NCI-H2107 (cell line): ENCODE data around the gene SMARCE1.

Source experiments
- DNase-seq: peaks from one replicate; lab custom pipeline; 2025; lab: John Stamatoyannopoulos, UW

SMARCE1 gene

DNA sequence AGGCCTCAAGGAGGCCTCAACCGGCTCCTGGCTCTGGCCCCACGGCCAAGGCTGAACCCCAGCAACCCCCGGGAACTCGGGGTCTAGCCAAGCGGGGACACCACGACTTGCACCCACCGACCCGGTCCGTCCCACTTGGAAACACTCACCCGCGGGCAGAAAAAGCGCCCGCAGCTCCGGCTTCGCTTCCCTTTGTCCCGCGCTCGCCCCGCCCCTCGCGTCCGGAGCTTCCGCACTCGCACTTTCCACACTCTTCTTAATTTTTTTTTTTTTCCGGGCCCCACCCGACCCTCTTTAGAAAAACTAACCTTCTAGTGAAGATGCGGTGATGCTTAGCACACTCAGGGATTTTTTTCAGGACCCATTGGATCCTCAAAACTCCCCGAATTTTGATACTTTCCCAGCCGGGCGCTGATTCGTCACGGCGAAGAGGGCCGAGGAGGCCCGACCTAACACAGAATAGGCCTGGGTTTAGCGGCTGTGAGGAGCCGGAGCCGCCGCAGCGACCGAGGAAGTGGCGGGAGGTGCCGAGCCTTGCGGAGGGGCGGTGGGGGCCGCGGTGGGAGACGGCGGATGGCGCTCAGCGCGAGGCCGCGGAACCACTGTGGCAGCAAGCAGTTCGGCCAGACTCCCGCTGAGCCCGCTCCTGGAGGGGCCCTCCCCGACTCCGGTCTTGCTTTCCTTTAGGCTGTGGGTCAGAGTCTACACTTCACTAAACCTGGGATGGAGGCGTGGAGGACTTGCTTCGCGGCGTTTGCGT, at the start of gene SMARCE1:
Gene SMARCE1 (minus strand): TSS at position 195 of the 760 bp plus-strand sequence. CDS start 2,016 bp downstream, outside the sequence.
- peak; percentile 33 for DNase-seq

DNA sequence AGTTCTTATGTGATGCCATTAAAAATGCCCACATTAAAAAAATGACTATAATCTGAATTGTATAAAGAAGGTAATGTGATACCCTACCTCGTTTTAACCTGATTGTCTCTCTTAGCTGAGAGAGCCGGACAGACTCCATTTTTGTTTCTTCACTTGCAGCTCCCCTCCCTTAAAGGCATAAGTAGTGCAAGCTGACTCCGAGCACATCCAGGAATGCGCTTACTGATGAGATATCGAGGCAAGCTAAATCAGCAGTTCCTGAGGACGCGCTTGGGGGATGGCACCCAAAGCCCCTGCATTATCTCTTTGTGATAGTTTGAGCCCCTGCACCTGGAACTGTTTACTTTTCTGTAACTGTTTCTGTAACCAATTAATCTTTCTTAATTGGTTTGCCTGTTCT, 49.7 kb upstream of the SMARCE1 start:
- no peak for DNase-seq

DNA sequence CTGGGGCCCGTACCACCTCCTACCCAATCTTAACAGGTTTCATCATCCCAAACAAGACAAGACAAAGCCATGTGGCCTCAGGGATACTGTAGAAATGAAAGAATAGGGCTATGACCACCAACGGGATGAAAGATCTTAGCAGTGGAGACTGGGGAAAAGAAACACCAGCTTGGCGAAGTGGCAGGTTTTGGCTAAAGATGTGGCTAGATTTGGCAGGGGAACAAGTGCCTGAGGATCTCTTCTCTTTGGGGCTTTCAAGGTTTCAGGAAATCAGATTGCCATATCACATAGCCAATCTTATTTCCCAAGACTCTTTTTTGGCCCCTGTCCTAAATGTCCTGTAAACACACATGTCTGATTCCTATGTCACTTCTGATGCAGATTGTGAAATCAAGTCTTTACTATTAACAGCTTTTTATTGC, 49.0 kb upstream of the SMARCE1 start:
- no peak for DNase-seq

- no peak for DNase-seq
Measured at GRCh38 chr17:40695874-40696472, 48.4 kb upstream of the SMARCE1 start.

GRCh38 chr17:40694584-40694983, 47.0 kb upstream of the SMARCE1 start:
- DNase-seq, result no peak

DNA sequence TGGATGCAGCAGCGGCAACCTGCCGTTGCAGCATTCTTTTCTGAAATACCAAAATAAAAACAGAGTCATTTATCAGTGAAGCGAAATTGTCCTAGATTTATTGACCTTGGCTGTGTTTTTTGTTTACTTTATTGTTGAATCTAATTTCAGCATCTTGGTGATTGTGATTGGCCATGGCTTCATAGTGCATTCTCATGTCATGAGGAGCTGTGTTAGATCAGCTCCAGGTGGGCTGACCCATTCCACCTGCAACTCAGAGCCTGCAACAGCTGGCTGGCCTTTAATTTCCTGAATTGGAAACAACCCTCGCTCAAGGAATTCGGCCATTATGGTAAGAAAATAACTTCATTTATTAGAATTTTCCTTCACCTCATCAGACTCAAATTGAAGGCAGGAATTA, 39.5 kb upstream of the SMARCE1 start:
- no peak for DNase-seq

DNA sequence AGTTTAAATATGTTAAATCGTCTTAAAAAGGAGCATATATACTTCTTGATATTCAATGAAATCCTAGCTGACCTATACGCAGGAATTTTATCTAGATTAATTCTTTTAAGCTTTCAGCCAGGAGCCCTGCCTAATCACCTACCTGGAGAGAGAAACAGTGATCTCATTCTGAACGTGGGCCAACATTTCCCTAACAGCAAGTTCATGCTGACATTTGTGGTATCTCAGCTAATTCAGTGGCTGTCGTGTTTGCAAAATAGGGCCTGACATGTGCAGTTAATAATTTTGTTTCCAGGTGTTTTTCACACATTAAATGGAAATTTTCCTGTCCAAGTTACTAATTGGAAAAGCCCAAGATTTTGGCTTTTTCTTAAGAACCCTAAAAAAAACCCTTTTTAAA, 38.6 kb upstream of the SMARCE1 start:
- DNase-seq, result no peak

- no peak for DNase-seq
Measured at GRCh38 chr17:40680998-40681397, 33.4 kb upstream of the SMARCE1 start.

GRCh38 chr17:40679523-40679907, 31.9 kb upstream of the SMARCE1 start:
- DNase-seq, result no peak

DNA sequence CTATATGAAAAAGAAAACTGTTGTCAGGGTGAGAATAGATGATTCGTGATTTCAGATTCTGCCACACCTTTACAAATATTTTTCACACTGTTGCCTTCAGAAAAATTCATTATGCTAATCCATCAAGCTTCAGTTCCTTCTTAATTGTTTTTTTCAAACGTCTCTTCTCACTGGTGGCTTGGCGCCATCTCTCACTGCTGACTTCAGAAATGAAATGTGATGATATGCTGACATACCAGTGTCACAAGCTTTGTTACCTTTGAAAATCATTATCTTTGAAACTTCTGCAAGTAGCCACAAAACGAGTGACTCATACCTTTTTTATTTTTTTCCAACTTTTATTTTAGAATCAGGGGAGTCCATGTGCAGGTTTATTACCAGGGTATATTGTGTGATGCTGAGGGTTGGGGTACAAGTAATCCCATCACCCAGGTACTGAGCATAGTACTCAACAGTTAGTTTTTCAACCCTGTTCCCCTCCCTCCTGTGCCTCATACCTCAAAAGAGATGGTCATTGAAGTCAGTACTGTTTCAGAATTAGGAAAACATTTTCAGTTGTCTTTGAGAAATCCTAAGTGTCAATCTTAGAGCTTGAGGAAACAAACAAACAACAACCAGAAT, 31.4 kb upstream of the SMARCE1 start:
- no peak for DNase-seq

- no peak for DNase-seq
Measured at GRCh38 chr17:40675905-40676304, 28.3 kb upstream of the SMARCE1 start.

DNA sequence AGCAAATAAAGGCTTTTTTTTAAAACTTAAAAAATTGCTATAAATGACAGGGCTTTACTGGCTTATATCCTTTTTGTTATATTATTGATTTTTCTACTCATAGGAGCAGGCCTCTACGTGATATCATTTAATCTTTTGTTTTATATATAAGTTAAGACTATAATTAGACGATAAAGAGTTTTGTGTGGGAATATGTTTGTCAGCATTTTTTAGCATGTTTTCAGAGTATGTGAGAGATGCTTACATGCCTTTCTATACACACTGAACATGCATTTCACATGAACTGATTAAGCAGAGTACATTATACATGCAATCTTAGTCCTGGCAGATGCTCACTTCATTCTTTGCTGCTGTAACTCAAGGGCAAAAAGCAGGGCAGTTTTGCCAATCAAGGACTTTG, 25.0 kb upstream of the SMARCE1 start:
- no peak for DNase-seq

GRCh38 chr17:40671282-40671681, 23.7 kb upstream of the SMARCE1 start:
- DNase-seq, result no peak

DNA sequence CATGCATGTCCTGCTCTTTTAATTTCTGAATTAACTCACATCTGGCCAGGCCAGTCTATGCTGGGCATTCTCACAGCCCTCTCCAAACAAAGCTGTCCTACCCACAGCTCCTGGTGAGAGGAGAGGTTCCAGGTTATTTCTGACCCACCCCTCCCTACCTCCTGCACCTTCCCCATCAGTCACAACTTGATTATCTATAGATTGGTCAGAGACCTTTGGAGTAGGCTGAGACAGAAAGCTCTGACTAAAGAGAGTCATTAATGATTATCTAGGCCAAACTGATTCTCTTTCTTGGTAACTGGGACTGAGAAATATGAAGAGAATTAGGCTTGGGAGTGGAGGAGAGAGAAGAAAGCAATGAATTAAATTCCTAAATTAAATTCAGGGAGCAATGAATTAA, 18.7 kb upstream of the SMARCE1 start:
- no peak for DNase-seq

GRCh38 chr17:40664582-40665333, 17.1 kb upstream of the SMARCE1 start, which contains the start of gene KRT222:
Gene KRT222, minus strand, starts transcription at chr17:40665177. Its CDS starts 78 bp downstream, at chr17:40665099.
- no peak for DNase-seq

DNA sequence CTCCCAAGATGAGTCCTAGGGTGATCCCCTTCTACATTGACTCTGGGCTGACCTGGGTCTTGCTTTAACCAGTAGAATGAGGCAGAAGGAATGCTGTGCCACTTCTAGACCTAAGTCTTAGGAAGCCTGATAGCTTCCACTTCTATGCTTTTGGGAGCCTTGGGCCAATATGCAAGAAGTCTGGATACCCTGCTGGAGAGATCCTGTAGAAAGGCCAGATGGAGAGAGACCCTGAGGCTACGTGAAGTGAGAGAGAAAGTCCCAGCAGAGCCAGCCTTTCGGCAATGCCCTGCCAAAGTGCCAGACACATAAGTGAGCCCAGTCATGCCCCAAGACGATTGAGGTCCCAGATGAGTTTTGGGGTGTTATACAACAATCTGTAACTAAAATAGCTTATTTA, 15.6 kb upstream of the SMARCE1 start:
- DNase-seq, result no peak

DNA sequence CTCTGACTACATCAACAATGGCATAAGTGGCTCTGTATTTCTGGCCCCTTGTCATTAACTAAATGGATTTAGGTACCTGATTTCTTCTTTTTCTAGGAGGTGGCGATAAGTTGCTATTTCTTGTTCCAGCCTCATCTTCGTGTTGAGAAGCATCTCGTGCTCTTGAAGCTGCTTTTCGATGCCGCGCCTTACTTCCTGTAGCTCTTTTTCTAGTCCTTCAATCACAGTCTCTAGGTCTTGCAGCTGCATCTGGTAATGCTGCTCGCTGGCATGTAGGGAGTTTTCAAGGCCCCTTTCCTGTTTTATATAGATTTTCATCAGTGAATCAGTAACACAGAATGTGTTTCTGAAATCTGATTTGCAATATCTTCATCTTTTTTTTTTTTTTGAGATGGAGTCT, 12.3 kb upstream of the SMARCE1 start:
- no peak for DNase-seq

GRCh38 chr17:40658396-40658795, 10.8 kb upstream of the SMARCE1 start:
- DNase-seq, result no peak

DNA sequence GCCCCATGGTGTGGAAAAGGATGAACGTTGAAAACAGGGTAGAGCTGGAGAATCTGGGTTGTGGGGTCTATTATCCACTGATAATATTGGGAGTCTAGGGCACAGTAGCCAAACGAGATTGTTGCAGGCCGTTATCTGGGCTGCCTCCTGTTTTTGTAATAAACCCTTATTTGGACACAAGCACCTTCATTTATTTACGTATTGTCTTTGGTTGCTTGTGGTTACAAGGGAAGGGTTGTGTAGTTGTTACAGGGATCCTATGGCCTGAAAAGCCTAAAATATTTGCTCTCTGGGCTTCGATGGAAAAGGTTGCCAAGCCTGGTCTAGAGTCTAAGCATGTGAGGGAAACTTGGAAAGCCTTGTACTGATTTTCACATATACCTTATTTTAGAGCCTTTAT, 4.3 kb upstream of the SMARCE1 start:
- DNase-seq, result no peak

DNA sequence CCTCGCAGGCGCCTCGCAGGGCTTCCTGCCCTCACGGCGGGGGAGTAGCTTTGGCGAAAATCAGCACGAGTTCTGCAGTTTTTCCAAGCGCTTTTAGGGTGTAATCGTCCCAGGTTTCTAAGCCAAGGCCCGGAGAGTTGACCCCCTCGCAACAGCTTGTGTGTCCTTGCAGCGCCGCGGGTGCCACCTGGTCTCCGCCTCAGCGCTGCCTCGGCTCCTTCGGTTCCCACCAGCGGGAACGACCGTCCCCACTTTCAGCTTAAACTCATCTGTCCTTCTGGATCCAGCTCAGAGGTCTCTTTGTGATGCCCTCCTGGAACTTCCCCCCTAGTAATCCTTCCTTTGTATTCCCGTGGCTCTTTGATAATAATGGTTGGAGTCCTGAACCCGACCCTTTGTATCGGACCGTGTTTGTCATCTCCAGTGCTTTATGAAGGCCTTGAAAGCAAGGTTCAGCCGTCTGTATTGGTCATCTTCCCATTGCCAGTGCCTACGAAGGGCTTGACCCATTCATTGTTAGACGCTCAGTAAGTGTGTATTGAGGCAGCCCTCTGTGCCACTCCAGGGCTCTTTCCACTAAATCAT, 858 bp upstream of the SMARCE1 start:
- no peak for DNase-seq

- DNase-seq, result no peak
Measured at GRCh38 chr17:40646791-40647623, 611 bp downstream of the SMARCE1 start.
